HG03139 (cell line): ENCODE data around the gene EBF3.

ENCODE experiments used
- ATAC-seq: cut with Tn5 transposase; IDR thresholded peaks from one replicate; pipeline ENCODE4 v1.9.1; 2021; ENCODE audit not compliant: unreplicated experiment

The EBF3 gene

DNA sequence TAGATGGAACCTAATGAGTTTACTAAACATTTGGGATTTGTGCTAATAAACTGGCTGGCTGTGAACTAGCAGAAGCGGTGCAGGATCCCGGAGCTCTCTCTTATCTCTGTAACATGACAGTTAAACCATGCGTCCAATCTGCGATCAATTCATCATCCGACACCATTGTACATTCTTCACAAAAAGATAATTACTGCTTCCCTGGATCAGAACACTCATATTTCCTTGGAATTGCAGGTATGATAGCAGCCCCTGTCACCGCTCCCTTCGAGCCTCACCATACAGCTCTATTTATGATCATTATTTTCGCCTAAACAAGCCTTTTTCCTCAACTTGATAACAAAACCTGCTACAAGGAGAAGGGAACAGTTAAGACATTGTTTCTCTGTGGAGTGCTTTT, 18.5 kb downstream of the EBF3 start:
- no peak for ATAC-seq

GRCh38 chr10:129945064-129945463, 19.0 kb downstream of the EBF3 start:
- no peak for ATAC-seq

- no peak for ATAC-seq
These were observed 19.6 kb downstream of the EBF3 start for GRCh38 chr10:129944456-129944855.

- ATAC-seq = no peak
These were observed 20.9 kb downstream of the EBF3 start for GRCh38 chr10:129942936-129943715.

DNA sequence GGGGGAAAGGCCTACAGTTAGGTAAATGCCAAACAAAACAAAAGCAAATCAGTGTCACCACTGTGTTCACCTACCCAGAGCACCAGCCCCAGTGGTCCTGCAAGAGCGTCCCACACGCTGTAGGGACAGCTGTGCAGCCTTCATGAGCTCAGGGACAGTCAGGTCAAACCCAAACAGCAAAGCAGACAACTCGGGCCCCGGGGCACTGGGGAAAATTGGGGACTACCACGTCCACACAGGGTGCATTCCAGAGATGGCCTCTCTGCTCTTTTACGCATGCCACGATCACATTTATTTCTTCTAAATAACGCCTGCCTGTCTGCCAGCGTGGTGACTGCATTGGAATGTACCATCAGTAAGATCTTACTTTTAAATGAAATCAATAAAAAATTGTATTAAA, 21.7 kb downstream of the EBF3 start:
- ATAC-seq = no peak

DNA sequence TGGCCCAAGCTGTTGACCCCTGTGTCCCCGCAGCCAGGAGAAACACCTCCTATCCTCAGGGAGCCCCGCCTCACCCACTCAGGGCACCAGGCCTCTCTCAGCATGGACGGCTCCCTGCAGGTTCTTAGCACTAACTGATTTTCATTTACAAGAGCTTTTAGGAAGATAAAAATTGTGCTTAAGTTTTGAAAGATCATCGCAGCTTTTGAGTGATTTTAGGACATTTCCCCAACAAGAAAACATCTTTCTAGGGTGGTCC, 22.1 kb downstream of the EBF3 start:
- no peak for ATAC-seq

GRCh38 chr10:129941199-129942018, 22.7 kb downstream of the EBF3 start:
- ATAC-seq = no peak

DNA sequence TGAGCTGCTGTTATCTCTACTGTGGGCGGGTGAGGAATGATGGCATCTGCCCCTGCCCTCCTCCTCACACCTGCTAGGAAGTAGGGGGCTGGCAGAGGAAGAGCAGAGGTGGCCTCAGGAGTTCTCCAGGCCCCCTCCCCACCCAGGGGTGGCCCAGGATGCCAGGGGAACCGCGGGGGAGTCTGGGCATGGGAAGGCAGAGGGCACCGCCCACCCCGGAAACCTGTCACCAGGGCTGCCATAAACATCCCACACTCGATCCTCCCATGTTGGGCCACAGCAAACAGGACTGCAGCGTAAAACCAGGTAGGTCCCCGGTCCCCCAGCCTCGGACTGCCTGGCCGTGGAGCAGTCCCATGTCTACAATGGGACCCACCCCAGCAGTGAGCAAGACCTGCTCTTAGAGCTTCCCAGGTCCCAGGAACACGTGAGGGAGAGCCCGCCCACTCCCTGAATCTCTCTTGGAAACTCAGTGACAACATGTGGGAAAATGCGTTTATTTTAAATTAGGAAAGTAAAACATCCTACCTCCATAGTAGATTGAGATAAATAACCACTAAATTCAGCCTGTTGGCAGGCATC, 23.4 kb downstream of the EBF3 start:
- ATAC-seq = no peak

DNA sequence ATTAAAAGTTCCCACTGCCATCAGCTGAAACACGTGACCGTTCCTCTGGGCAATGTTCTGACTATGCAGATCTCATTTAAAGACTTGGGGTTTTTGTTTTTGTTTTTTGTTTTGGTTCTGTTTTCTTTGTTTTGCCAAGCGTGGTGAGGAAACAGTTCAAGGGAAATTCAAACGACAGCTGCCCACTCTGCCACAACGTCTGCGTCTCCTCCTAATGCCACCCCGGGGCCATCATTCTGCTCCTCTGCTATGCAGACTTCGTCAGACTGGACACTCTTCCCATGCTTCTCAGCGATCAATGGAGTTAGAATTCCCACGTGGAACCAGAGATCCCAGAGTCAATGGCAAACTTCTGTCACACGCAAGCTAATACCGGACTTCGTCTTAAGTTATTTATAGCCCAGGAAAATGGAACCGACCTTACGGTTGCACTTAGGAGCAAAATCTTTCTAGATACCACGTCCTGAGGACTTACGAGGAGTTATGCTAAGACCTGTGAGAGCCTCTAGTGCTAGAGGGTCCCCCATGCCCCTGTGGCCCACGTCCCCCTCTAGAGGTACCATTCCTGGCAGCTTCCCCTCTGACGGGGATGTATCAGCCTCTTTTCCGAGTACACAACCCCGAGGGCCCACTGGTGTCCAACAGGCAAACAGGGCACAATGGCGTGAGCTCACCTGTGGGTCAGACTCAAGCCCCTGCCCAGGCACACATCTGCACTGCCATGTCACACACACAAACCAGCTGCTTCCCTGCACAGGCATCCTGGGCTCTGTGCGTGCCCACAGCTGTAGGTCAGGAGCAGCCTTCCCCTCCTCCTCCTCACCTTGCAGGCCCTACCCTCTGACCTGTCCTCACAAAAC, 24.4 kb downstream of the EBF3 start:
- ATAC-seq = no peak

DNA sequence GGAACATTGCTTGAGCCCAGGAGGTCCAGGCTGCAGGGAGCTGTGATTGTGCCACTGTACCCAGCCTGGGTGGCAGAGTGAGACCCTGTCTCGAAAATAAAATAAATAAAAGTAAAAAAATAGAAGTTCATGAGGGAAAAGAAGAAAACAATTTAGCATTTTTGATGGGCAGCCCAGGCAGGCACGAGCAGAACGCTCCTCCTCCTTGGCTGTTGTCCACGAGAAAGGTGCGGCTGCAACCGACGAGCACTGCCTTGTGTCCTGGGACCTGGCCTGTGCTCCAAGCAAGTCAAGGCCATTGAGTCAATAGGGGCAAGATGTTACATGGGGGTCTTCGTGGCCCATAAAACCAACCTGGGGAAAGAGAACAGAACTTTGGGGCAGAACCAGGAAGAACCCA, 25.6 kb downstream of the EBF3 start:
- ATAC-seq = no peak

DNA sequence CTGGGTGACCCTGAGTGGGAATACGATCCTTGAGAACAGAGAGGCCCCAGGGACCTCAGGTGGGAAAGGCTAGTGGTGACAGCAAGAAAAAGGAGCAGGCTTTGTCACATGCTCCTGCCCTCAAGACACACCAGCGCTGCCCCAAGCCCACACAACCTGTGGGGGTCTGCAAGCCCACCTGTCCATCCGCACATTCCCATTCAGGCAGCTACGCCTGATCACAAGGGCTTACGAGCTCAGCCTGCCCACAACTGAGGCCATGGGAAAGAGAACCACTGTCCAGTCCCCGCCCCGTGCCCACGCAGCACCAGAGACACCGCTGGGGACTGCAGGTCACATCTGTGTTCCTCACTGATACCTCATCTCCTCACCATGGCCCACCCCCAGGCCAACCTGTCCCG, 26.7 kb downstream of the EBF3 start:
- ATAC-seq = no peak

DNA sequence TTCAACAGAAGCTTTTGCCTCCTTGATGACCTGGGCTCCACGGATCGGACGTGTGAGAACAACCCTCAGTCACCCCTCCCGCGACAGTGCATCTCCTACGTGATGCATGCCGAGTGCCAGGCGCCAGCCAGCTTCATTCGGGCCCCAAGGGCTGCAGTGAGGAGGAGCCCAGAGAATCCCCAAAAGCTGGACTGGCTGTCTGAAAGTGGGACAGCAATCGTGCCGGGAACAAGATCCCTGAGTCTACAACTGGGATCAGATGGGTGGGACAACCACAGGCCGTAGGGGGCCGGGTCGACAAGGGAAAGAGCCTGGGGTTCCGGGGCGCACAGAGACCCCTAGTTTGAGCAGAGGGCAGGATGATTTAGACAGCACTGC, 27.2 kb downstream of the EBF3 start:
- ATAC-seq = no peak

- ATAC-seq = no peak
These were observed 27.7 kb downstream of the EBF3 start for GRCh38 chr10:129936266-129936922.

DNA sequence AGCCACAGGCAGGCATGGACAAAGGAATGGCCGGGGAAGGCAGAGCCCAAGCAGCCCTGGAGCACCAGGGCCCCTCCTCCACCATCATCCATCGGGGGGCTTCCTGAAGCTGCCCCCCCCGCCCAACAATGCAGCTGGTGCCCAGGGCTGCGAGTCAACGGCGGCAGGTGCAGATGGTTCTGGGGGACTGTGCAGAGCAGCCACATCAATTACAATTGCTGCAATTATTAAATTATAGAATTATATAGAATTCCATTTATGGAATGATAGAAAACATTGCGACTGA, 28.3 kb downstream of the EBF3 start:
- ATAC-seq = no peak

- no peak for ATAC-seq
These were observed 28.8 kb downstream of the EBF3 start for GRCh38 chr10:129935102-129935866.

GRCh38 chr10:129934196-129934925, 29.7 kb downstream of the EBF3 start:
- no peak for ATAC-seq

GRCh38 chr10:129933456-129934092, 30.5 kb downstream of the EBF3 start:
- no peak for ATAC-seq

DNA sequence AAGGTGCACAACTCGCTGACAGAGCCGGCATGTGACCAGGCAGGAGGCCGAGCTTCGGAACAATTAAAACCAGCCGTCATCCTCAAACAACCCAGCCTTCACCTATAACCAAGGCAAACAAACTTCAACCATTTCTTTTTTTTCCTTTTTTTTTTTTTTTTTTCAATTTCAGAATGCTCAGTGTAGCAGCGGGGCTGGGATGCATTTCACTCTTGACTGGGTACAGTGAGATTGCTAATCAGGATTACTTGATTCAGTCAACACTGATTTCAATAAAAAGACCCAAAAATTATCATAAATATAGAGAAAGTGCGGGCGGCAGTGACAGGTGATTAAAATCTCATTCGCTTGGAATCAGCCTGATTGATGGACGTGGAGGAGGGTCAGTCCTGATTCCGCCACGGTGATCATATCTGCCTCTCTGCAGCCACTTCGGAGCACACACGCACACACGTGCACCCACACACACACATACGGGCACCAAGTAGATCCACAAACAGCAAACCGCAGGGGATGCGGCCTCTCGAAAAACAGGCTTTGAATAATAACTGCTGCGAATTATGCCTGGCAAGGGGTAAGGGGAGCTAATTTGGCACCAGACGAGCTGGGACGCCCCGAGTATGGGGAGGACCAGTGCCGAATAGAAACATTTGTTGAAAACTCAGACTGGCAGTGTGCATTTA, 31.2 kb downstream of the EBF3 start:
- no peak for ATAC-seq

GRCh38 chr10:129932182-129932581, 31.9 kb downstream of the EBF3 start:
- ATAC-seq = no peak
